ENCODE results near the gene LCN9.
"Not testable (repeated sequence)": the region's sequence is repeated elsewhere in the genome, so short reads cannot be mapped to it uniquely, and the experiment has no call there.

LCN9 gene

GRCh38 chr9:135671591-135672041 lies 8.5 kb downstream of the LCN9 start:
- DNase-seq = no peak

GRCh38 chr9:135672786-135673185 lies 9.7 kb downstream of the LCN9 start:
- DNase-seq = not testable (repeated sequence)

GRCh38 chr9:135673941-135674340 lies 10.8 kb downstream of the LCN9 start:
- DNase-seq = no peak

GRCh38 chr9:135674977-135675376 lies 11.9 kb downstream of the LCN9 start:
- no peak for DNase-seq

- no peak for DNase-seq
These were observed 13.8 kb downstream of the LCN9 start for GRCh38 chr9:135676891-135677290.

- no peak for DNase-seq
These were observed 14.6 kb downstream of the LCN9 start for GRCh38 chr9:135677641-135678168.

GRCh38 chr9:135678236-135679017 lies 15.3 kb downstream of the LCN9 start:
- DNase-seq = no peak

- no peak for DNase-seq
These were observed 16.9 kb downstream of the LCN9 start for GRCh38 chr9:135680056-135680455.

GRCh38 chr9:135681161-135681560 lies 18.1 kb downstream of the LCN9 start:
- DNase-seq = no peak

- no peak for DNase-seq
These were observed 20.4 kb downstream of the LCN9 start for GRCh38 chr9:135683401-135684034.

GRCh38 chr9:135684691-135685090 lies 21.6 kb downstream of the LCN9 start:
- DNase-seq = no peak

- no peak for DNase-seq
These were observed 24.1 kb downstream of the LCN9 start for GRCh38 chr9:135687216-135687615.

GRCh38 chr9:135689011-135689410 lies 25.9 kb downstream of the LCN9 start:
- DNase-seq = no peak

- no peak for DNase-seq
These were observed 27.9 kb downstream of the LCN9 start for GRCh38 chr9:135690836-135691570.

GRCh38 chr9:135692410-135692809 lies 29.3 kb downstream of the LCN9 start:
- peak in 5 of 51 donors; percentile 14 to 55 (median 28) for DNase-seq

- peak in 3 of 51 donors; percentile 34 to 79 (median 44) for DNase-seq
These were observed 30.2 kb downstream of the LCN9 start for GRCh38 chr9:135693265-135693664.

- DNase-seq = no peak
These were observed 30.7 kb downstream of the LCN9 start for GRCh38 chr9:135693771-135694170.

- no peak for DNase-seq
These were observed 31.3 kb downstream of the LCN9 start for GRCh38 chr9:135694414-135694813.

GRCh38 chr9:135695036-135695435 lies 31.9 kb downstream of the LCN9 start:
- DNase-seq = no peak

GRCh38 chr9:135695642-135696041 lies 32.5 kb downstream of the LCN9 start:
- no peak for DNase-seq

GRCh38 chr9:135696446-135696845 lies 33.3 kb downstream of the LCN9 start:
- DNase-seq = no peak

GRCh38 chr9:135697226-135697625 lies 34.1 kb downstream of the LCN9 start:
- DNase-seq = no peak
